Left lobe of liver (tissue), 2 donors: Measurements from ENCODE around the gene NECTIN1. TPM values are rescaled to one million over a fixed set of nuclear protein-coding genes. Genes with fewer than 3 reads are reported as not detected.
A peak's percentile ranks its signal among the peaks of the same experiment; 100 is the strongest.

Source experiments
- ATAC-seq: fragments of 200-7000 bp; cut with Tn5 transposase; one replicate; pipeline ENCODE4 v1.9.1; 2020; ENCODE audit warnings: mild to moderate bottlenecking, moderate library complexity
- DNase-seq: peaks from one replicate; pipeline ENCODE4 v3.0.0-alpha.2; 2020; ENCODE audit warnings: low spot score
- total RNA-seq: library from RNA; stranded (reverse); gene quantifications from one replicate; pipeline ENCODE4 v1.2.1, GENCODE V29; 2021
- donor health status: DM: no; HTN: no; CAD: no; lungs with moderate emphysema.
- donor health status: DM: no; HTN: yes; CAD: no.

NECTIN1 gene
- total RNA-seq, 1 donor from 2014 or later, result 6.5 TPM

- DNase-seq, result no peak
- ATAC-seq, result no peak
These were observed 26.5 kb upstream of the NECTIN1 start for GRCh38 chr11:119755356-119756071.

- DNase-seq (no peak), ATAC-seq (no peak)
These were observed 25.8 kb upstream of the NECTIN1 start for GRCh38 chr11:119754656-119755355.

- ATAC-seq (no peak), DNase-seq (no peak)
These were observed 25.2 kb upstream of the NECTIN1 start for GRCh38 chr11:119754199-119754598.

GRCh38 chr11:119752946-119753345 is 23.9 kb upstream of the NECTIN1 start:
- no peak for DNase-seq
- peak; percentile 79 for ATAC-seq

GRCh38 chr11:119752345-119752871 is 23.4 kb upstream of the NECTIN1 start:
- ATAC-seq (peak; percentile 14), DNase-seq (no peak)

- no peak for ATAC-seq
- no peak for DNase-seq
These were observed 21.1 kb upstream of the NECTIN1 start for GRCh38 chr11:119750056-119750455.

GRCh38 chr11:119749006-119749565 is 20.1 kb upstream of the NECTIN1 start:
- DNase-seq (no peak), ATAC-seq (no peak)

- DNase-seq (no peak), ATAC-seq (no peak)
These were observed 19.1 kb upstream of the NECTIN1 start for GRCh38 chr11:119747868-119748660.

- DNase-seq, result no peak
These were observed 17.0 kb upstream of the NECTIN1 start for GRCh38 chr11:119745776-119746535.

GRCh38 chr11:119745112-119745511 is 16.1 kb upstream of the NECTIN1 start:
- DNase-seq, result no peak
- no peak for ATAC-seq

More at GRCh38 chr11:119745776-119746535, 17.0 kb upstream of the NECTIN1 start:
- ATAC-seq, result no peak

GRCh38 chr11:119744577-119744976 is 15.6 kb upstream of the NECTIN1 start:
- no peak for ATAC-seq
- DNase-seq, result no peak

GRCh38 chr11:119743006-119743405 is 14.0 kb upstream of the NECTIN1 start:
- DNase-seq (no peak), ATAC-seq (no peak)

- DNase-seq (no peak), ATAC-seq (no peak)
These were observed 13.4 kb upstream of the NECTIN1 start for GRCh38 chr11:119742263-119742861.

- DNase-seq (no peak), ATAC-seq (peak; percentile 91)
These were observed 12.6 kb upstream of the NECTIN1 start for GRCh38 chr11:119741369-119742262.

GRCh38 chr11:119739975-119740374 is 11.0 kb upstream of the NECTIN1 start:
- ATAC-seq (no peak), DNase-seq (no peak)

- ATAC-seq (no peak), DNase-seq (no peak)
These were observed 10.2 kb upstream of the NECTIN1 start for GRCh38 chr11:119739021-119739703.

GRCh38 chr11:119738059-119738439 is 9.0 kb upstream of the NECTIN1 start:
- no peak for ATAC-seq
- DNase-seq, result no peak

- DNase-seq, result no peak
These were observed 8.5 kb upstream of the NECTIN1 start for GRCh38 chr11:119737366-119738058.

More at GRCh38 chr11:119737366-119738058, 8.5 kb upstream of the NECTIN1 start:
- ATAC-seq, result no peak
